IPS-18a (cell line): ENCODE measurements around the gene STX8.

Experiments
- H3K27ac ChIP-seq: one replicate; pipeline ENCODE4 v1.5.1; 2013; ENCODE audit warnings: low read length
- H3K27me3 ChIP-seq: one replicate; pipeline ENCODE4 v1.6.1; 2013; ENCODE audit warnings: mild to moderate bottlenecking, low read length; ENCODE audit not compliant: control insufficient read depth, insufficient read depth
- H3K36me3 ChIP-seq: one replicate; pipeline ENCODE4 v1.6.1; 2013; ENCODE audit warnings: low read depth, low read length; ENCODE audit not compliant: control insufficient read depth
- H3K4me1 ChIP-seq: one replicate; pipeline ENCODE4 v1.6.1; 2013; ENCODE audit warnings: low read depth, low read length; ENCODE audit not compliant: control insufficient read depth
- H3K4me3 ChIP-seq: one replicate; pipeline ENCODE4 v1.5.1; 2013; ENCODE audit warnings: low read length
- H3K9ac ChIP-seq: one replicate; pipeline ENCODE4 v1.6.1; 2013; ENCODE audit warnings: mild to moderate bottlenecking, low read length, moderate library complexity
- H3K9me3 ChIP-seq: one replicate; pipeline ENCODE4 v1.6.1; 2013; ENCODE audit warnings: low read depth, low read length; ENCODE audit not compliant: control insufficient read depth

STX8 gene

GRCh38 chr17:9435165-9435564, 140.5 kb downstream of the STX8 start:
- H3K9me3 ChIP-seq = no peaks in the 10 kb centered on the region
- H3K9ac ChIP-seq = no peak overlapping the region
- H3K4me1 ChIP-seq = peaks cover 12% of the 10 kb centered on the region
- no peak overlapping the region for H3K27ac ChIP-seq
- H3K36me3 ChIP-seq = no peaks in the 10 kb centered on the region
- no peaks in the 10 kb centered on the region for H3K27me3 ChIP-seq
- H3K4me3 ChIP-seq = no peak overlapping the region

GRCh38 chr17:9434642-9435057, 141.0 kb downstream of the STX8 start:
- H3K4me1 ChIP-seq = peaks cover 12% of the 10 kb centered on the region
- no peak overlapping the region for H3K4me3 ChIP-seq
- no peaks in the 10 kb centered on the region for H3K27me3 ChIP-seq
- no peak overlapping the region for H3K9ac ChIP-seq
- H3K9me3 ChIP-seq = no peaks in the 10 kb centered on the region
- H3K27ac ChIP-seq = no peak overlapping the region
- no peaks in the 10 kb centered on the region for H3K36me3 ChIP-seq

GRCh38 chr17:9432934-9433421, 142.6 kb downstream of the STX8 start:
- H3K9ac ChIP-seq = no peak overlapping the region

GRCh38 chr17:9432134-9432885, 143.3 kb downstream of the STX8 start:
- H3K27me3 ChIP-seq = no peaks in the 10 kb centered on the region
- no peaks in the 10 kb centered on the region for H3K36me3 ChIP-seq
- H3K4me1 ChIP-seq = peaks cover 10% of the 10 kb centered on the region
- H3K27ac ChIP-seq = no peak overlapping the region
- no peak overlapping the region for H3K4me3 ChIP-seq
- no peak overlapping the region for H3K9ac ChIP-seq
- no peaks in the 10 kb centered on the region for H3K9me3 ChIP-seq

More at GRCh38 chr17:9432934-9433421, 142.6 kb downstream of the STX8 start:
- H3K9me3 ChIP-seq = no peaks in the 10 kb centered on the region
- H3K4me1 ChIP-seq = peaks cover 12% of the 10 kb centered on the region
- H3K27me3 ChIP-seq = no peaks in the 10 kb centered on the region
- H3K36me3 ChIP-seq = no peaks in the 10 kb centered on the region
- H3K4me3 ChIP-seq = no peak overlapping the region
- H3K27ac ChIP-seq = no peak overlapping the region

GRCh38 chr17:9431620-9432019, 144.0 kb downstream of the STX8 start:
- no peaks in the 10 kb centered on the region for H3K9me3 ChIP-seq
- no peak overlapping the region for H3K4me3 ChIP-seq
- no peaks in the 10 kb centered on the region for H3K36me3 ChIP-seq
- H3K9ac ChIP-seq = no peak overlapping the region
- no peak overlapping the region for H3K27ac ChIP-seq
- no peaks in the 10 kb centered on the region for H3K27me3 ChIP-seq
- peaks cover 4% of the 10 kb centered on the region for H3K4me1 ChIP-seq

GRCh38 chr17:9427465-9428315, 147.9 kb downstream of the STX8 start:
- Histone ChIP-seq H3K27me3 (no peaks in the 10 kb centered on the region), H3K4me3 (no peak overlapping the region), H3K4me1 (peaks cover 12% of the 10 kb centered on the region), H3K36me3 (no peaks in the 10 kb centered on the region), H3K9ac (no peak overlapping the region), H3K9me3 (no peaks in the 10 kb centered on the region), H3K27ac (no peak overlapping the region)

GRCh38 chr17:9424071-9424640, 151.5 kb downstream of the STX8 start:
- Histone ChIP-seq H3K9ac (no peak overlapping the region), H3K36me3 (no peaks in the 10 kb centered on the region), H3K27me3 (no peaks in the 10 kb centered on the region), H3K4me1 (peaks cover 12% of the 10 kb centered on the region), H3K4me3 (no peak overlapping the region), H3K27ac (no peak overlapping the region), H3K9me3 (no peaks in the 10 kb centered on the region)

GRCh38 chr17:9421525-9421924, 154.1 kb downstream of the STX8 start:
- Histone ChIP-seq H3K9ac (no peak overlapping the region), H3K9me3 (no peaks in the 10 kb centered on the region), H3K27ac (no peak overlapping the region), H3K4me3 (no peak overlapping the region), H3K27me3 (no peaks in the 10 kb centered on the region), H3K36me3 (no peaks in the 10 kb centered on the region), H3K4me1 (peaks cover 12% of the 10 kb centered on the region)

GRCh38 chr17:9419932-9420453, 155.6 kb downstream of the STX8 start:
- peaks cover 12% of the 10 kb centered on the region for H3K4me1 ChIP-seq
- H3K9me3 ChIP-seq = no peaks in the 10 kb centered on the region
- H3K4me3 ChIP-seq = no peak overlapping the region
- no peaks in the 10 kb centered on the region for H3K36me3 ChIP-seq
- H3K9ac ChIP-seq = no peak overlapping the region
- no peak overlapping the region for H3K27ac ChIP-seq
- no peaks in the 10 kb centered on the region for H3K27me3 ChIP-seq

- Histone ChIP-seq H3K36me3 (no peaks in the 10 kb centered on the region), H3K9me3 (no peaks in the 10 kb centered on the region), H3K27me3 (no peaks in the 10 kb centered on the region), H3K4me1 (no peaks in the 10 kb centered on the region), H3K4me3 (no peak overlapping the region), H3K27ac (no peak overlapping the region), H3K9ac (no peak overlapping the region)
Measured at GRCh38 chr17:9414471-9414870, 161.1 kb downstream of the STX8 start.

GRCh38 chr17:9410737-9411136, 164.9 kb downstream of the STX8 start:
- no peak overlapping the region for H3K9ac ChIP-seq
- no peak overlapping the region for H3K27ac ChIP-seq
- H3K36me3 ChIP-seq = no peaks in the 10 kb centered on the region
- H3K4me1 ChIP-seq = peaks cover 8% of the 10 kb centered on the region
- H3K27me3 ChIP-seq = no peaks in the 10 kb centered on the region
- no peaks in the 10 kb centered on the region for H3K9me3 ChIP-seq
- no peak overlapping the region for H3K4me3 ChIP-seq
